Measurements from ENCODE around the gene KRT77.

DNA sequence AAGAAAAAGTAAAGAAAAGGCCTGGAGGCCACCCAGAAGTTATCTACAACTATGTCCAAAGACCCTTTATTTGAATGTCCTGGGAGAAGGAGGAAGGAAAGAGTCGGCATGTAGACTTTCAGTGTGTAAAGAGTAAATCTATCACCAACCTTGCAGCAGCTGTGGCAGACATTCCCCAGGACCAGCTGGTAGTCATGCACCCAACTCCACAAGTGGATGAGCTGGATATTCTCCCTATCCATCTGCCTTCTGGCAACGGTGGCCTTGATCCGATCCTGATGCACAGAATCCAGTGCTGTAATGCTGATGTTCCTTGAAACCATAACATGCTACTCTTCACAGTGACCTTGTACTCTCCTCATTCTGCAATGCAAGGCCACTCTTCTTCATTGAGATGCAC is 46.5 kb upstream of the KRT77 start:
- TF ChIP-seq, protein P1, sequence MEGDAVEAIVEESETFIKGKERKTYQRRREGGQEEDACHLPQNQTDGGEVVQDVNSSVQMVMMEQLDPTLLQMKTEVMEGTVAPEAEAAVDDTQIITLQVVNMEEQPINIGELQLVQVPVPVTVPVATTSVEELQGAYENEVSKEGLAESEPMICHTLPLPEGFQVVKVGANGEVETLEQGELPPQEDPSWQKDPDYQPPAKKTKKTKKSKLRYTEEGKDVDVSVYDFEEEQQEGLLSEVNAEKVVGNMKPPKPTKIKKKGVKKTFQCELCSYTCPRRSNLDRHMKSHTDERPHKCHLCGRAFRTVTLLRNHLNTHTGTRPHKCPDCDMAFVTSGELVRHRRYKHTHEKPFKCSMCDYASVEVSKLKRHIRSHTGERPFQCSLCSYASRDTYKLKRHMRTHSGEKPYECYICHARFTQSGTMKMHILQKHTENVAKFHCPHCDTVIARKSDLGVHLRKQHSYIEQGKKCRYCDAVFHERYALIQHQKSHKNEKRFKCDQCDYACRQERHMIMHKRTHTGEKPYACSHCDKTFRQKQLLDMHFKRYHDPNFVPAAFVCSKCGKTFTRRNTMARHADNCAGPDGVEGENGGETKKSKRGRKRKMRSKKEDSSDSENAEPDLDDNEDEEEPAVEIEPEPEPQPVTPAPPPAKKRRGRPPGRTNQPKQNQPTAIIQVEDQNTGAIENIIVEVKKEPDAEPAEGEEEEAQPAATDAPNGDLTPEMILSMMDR (IDR thresholded peaks at IDR 0.05), result no peak
- no peak for TF ChIP-seq POLR2AphosphoS5 (IDR thresholded peaks at IDR 0.05)
- TF ChIP-seq POLR2A (IDR thresholded peaks at IDR 0.05), result no peak
- no peak for TF ChIP-seq EP300 (IDR thresholded peaks at IDR 0.05; ENCODE audit: low read depth)

Data from transverse colon (tissue), 4 donors.